ENCODE measurements around the gene CRB2.

The CRB2 gene

DNA sequence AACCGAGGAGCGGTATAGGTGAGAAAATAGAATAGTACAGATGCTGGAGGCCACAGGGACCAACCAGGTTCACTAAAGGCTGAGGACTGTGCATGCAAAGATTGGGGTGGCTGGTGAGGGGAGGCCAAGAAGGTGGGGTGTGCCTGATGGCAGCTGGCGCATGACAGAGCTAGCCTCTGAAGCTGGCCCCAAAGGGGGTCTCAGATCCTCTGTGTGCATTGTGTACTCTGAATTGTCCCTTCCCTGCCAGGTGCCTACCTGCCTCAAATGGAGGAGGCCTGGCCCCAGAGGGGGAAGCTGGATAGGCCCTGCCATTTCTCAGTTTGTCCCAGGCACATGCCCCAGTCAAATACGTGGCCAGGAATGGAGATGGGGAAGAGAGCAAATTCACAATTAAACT is 63.1 kb downstream of the CRB2 start:
- Mint-ChIP-seq H3K9me3 (ENCODE audit: low read depth) (no peaks in the 10 kb centered on the region), H3K27me3 (no peaks in the 10 kb centered on the region), H3K27ac (no peak overlapping the region), H3K4me1 (ENCODE audit: low read depth) (no peaks in the 10 kb centered on the region), H3K36me3 (peaks cover 11% of the 10 kb centered on the region), H3K4me3 (no peak overlapping the region)

DNA sequence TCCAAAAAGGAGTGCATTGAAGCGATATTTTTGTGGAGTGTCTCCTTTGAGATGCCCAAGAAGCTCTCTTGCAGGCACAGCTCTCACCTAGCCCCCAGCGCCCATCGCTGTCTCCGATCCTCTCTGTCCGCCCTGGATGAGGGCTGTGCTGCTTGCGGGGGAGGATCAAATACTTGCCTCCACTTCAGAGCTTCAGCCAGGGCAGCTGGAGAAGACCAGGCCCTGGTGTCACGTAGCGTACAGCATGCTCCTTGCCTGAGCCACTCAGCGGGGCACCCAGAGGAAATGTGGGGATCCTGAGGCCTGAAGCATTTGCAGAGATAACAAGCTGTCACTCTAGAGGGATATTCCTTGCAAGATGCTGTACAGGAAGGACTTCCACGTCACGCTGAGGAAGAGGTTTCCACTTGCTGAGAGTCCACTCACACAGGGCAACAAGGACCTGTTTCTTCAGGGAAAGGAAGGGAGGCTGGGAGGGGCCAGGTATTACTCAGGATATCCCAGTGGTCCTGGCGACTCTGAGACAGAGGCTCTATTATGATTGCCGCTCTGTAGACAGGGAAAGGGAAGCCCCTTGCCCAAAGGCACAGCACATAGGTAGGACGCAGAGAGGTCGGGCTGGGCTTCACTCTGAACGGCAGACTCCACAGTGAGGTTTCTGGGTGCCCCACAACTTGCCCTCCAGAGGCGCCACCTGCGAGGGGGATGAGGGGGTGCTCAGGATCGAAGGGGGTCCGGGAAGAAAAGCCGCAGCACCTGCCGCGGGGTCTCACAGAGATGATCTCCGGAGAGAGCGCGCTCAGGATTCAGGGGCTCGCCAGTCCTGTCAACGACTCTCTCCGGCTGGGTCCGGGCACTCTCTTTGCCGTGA is 64.0 kb downstream of the CRB2 start:
- Mint-ChIP-seq H3K27ac (no peak overlapping the region), H3K9me3 (ENCODE audit: low read depth) (no peaks in the 10 kb centered on the region), H3K4me1 (ENCODE audit: low read depth) (no peaks in the 10 kb centered on the region), H3K36me3 (peaks cover 7% of the 10 kb centered on the region), H3K4me3 (no peak overlapping the region), H3K27me3 (no peaks in the 10 kb centered on the region)

DNA sequence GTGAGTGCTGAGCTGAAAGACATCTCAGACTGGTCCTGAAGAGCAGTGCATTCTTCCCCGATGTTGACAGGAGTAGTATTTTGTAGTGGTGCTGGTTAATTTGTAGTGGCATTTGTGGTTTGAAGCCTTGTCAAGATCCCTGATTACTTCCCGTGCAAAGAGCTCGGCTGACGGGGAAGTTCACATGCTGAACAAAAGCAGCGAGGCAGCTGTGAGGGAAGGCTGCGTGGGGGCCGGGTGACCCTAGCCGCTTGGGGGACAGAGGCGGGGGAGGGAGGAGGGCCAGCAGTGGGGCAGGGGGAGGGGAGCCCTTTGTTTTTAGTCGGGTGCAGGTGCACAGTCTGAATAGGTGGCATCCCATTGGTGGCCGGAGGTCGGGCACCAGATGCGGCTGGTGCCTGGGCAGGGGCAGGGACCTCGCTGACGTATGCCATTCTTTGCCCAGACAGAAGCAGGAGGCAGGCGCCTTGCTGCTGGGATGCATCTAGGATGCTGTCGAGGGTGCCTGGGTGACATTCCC is 64.7 kb downstream of the CRB2 start:
- no peaks in the 10 kb centered on the region for H3K27me3 Mint-ChIP-seq
- H3K4me1 Mint-ChIP-seq (ENCODE audit: low read depth) = no peaks in the 10 kb centered on the region
- H3K27ac Mint-ChIP-seq = no peak overlapping the region
- peaks cover 7% of the 10 kb centered on the region for H3K36me3 Mint-ChIP-seq
- H3K9me3 Mint-ChIP-seq (ENCODE audit: low read depth) = no peaks in the 10 kb centered on the region
- no peak overlapping the region for H3K4me3 Mint-ChIP-seq

DNA sequence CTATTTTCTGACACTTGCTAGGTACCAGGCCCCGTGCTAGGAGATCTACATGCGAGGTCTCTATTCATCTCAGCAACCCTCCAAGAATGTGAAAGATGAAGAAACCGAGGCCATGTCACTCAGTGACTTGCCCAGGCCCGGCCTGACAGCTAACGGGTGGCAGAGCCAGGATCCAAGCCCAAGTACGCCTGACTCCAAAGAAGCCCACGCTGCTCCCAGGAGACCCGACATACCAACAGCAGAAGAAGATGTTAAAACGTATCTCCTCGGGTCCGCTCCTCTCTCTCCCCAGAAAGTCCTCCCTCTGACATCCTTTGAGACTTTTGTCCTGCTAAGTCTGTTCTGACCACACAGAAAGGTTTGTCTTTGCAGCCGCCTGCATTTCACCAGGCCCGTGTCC is 65.2 kb downstream of the CRB2 start:
- H3K4me3 Mint-ChIP-seq = no peak overlapping the region
- H3K27ac Mint-ChIP-seq = no peak overlapping the region
- H3K9me3 Mint-ChIP-seq (ENCODE audit: low read depth) = no peaks in the 10 kb centered on the region
- H3K27me3 Mint-ChIP-seq = no peaks in the 10 kb centered on the region
- peaks cover 7% of the 10 kb centered on the region for H3K36me3 Mint-ChIP-seq
- no peaks in the 10 kb centered on the region for H3K4me1 Mint-ChIP-seq (ENCODE audit: low read depth)

DNA sequence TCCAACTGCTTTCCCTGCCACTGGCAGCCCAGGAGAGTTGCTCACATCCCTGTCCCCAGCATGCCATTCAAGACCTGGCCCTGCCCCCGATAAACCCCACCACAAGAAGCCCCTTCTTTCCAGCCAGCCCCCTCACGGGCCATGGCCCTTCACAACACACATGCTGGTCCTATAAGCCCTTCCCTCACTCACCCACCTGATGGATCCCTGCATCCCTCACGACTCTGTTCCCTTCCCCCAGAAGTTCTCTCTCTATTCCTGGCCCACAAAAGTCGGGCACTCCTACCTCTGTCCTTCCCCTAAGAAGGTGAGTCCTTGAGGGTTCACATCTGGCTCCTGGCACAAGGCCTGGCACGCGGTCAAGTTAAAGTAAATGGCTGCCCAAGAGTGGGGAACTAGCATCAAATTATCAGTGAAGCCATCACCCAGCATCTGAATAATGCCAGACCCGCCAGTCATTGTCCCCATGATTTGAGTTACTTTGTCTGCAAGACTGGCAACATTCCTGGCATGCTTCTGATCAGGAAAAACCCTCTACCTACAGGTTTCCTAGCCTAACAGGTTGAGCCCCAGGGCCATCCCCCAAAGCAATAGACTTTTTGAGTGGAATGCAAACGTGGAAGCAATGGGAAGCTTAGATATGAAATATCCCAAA is 65.9 kb downstream of the CRB2 start:
- Mint-ChIP-seq H3K27me3 (no peaks in the 10 kb centered on the region), H3K9me3 (ENCODE audit: low read depth) (no peaks in the 10 kb centered on the region), H3K36me3 (peaks cover 7% of the 10 kb centered on the region), H3K4me3 (no peak overlapping the region), H3K27ac (no peak overlapping the region), H3K4me1 (ENCODE audit: low read depth) (no peaks in the 10 kb centered on the region)

DNA sequence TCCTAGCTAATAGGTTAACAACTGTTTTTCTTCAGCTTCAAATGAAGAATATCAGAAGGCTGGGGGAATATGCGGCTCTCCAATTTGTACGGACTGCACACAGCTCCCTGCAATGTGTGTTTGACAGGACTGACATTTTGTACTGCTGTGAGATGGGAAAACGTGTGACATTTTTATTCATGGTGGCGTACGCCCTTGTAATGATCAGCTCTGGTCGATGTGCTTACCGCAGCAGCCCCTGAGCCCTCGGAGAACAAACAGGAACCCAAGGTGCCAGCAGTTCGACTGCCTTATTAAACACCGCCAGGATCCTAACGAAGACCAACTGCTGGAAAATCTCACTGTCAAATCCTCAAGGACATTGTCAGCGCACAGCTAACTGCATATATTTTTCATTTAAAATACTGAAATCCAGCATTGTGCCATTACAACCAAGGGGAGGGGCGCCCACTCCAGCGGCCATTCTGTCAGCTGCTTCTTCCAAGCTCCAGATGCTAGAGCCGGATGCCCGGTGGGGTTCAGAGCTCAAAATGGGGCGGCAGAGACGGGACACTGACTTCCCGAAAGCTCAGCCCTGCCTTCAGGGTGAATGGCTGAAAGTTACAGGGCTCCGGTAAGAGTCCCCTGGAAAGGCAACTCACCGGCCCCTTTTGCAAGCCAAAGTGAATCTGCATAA is 66.8 kb downstream of the CRB2 start:
- H3K27ac Mint-ChIP-seq = no peak overlapping the region
- no peaks in the 10 kb centered on the region for H3K4me1 Mint-ChIP-seq (ENCODE audit: low read depth)
- H3K9me3 Mint-ChIP-seq (ENCODE audit: low read depth) = no peaks in the 10 kb centered on the region
- peaks cover 11% of the 10 kb centered on the region for H3K36me3 Mint-ChIP-seq
- H3K27me3 Mint-ChIP-seq = no peaks in the 10 kb centered on the region
- H3K4me3 Mint-ChIP-seq = no peak overlapping the region

DNA sequence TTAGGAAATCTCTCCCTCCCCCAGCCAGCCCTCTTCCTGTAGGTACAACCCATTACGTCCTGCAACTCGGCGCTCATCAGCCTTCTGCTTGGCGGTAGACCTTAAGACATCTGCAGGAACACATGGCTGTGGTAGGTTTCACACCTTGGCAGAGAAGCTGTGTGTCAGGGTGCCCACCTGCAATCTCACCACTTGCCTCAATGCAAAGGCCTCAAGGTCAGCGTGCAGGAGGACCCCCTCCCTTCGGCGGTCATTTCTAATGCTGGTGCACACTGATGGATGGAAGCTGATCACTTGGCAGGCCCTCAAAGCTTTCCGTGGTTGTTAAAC is 67.3 kb downstream of the CRB2 start:
- H3K9me3 Mint-ChIP-seq (ENCODE audit: low read depth) = no peaks in the 10 kb centered on the region
- no peak overlapping the region for H3K4me3 Mint-ChIP-seq
- no peak overlapping the region for H3K27ac Mint-ChIP-seq
- peaks cover 15% of the 10 kb centered on the region for H3K36me3 Mint-ChIP-seq
- H3K27me3 Mint-ChIP-seq = no peaks in the 10 kb centered on the region
- H3K4me1 Mint-ChIP-seq (ENCODE audit: low read depth) = no peaks in the 10 kb centered on the region

DNA sequence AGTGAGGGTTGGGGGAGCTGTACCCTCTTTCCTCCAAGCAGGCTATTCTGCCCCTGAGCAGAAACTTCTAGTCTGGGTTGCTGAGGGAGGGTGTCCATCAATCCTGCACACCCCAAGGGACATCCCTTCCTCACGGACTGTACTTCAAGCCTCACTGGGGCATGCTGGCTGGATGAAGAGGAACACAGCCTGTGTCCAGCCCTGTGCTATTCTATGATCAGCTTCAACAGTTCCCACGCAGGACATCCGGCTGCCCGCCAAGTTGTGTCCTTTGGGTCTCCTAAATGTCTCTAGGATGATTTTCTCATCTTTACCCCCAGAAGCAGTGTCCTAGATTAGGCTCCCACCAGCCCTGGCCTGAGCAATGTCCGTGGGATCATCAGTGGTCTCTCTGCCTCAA is 68.1 kb downstream of the CRB2 start:
- Mint-ChIP-seq H3K36me3 (peaks cover 12% of the 10 kb centered on the region), H3K9me3 (ENCODE audit: low read depth) (no peaks in the 10 kb centered on the region), H3K4me1 (ENCODE audit: low read depth) (no peaks in the 10 kb centered on the region), H3K27ac (no peak overlapping the region), H3K27me3 (no peaks in the 10 kb centered on the region), H3K4me3 (no peak overlapping the region)

DNA sequence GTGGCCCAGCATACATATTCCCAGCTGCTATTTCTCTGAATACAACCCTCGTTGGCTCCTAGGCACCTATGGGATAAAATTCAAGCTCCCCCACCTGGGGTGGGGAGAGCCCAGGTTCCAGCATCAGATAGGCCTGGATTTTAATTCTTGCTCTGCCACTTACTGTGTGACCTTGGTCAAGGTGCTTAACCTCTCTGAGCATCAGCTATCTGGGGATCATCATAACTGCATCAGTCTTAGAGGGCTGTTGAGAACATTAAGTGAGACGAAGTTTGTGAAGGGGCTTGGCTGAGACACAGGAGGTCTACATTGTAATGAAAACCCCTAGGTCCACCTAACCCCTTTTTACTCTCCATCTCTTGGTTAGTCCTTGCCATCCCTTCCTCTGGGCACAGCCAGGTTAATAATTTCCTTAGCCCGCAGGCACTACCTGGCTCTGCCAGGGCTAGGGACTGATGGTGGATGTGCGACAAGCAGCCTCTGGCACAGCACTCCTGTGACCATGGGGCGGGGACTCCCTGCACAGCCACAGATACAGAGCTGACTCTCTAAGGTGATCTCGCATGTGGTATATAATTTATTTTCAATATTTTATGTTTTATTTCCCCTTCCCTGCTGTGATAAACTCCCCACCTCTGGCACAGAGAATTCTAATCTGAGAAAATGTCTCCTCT is 68.7 kb downstream of the CRB2 start:
- Mint-ChIP-seq H3K27me3 (no peaks in the 10 kb centered on the region), H3K4me3 (no peak overlapping the region), H3K4me1 (ENCODE audit: low read depth) (no peaks in the 10 kb centered on the region), H3K36me3 (peaks cover 16% of the 10 kb centered on the region), H3K27ac (no peak overlapping the region), H3K9me3 (ENCODE audit: low read depth) (peaks cover 2% of the 10 kb centered on the region)

DNA sequence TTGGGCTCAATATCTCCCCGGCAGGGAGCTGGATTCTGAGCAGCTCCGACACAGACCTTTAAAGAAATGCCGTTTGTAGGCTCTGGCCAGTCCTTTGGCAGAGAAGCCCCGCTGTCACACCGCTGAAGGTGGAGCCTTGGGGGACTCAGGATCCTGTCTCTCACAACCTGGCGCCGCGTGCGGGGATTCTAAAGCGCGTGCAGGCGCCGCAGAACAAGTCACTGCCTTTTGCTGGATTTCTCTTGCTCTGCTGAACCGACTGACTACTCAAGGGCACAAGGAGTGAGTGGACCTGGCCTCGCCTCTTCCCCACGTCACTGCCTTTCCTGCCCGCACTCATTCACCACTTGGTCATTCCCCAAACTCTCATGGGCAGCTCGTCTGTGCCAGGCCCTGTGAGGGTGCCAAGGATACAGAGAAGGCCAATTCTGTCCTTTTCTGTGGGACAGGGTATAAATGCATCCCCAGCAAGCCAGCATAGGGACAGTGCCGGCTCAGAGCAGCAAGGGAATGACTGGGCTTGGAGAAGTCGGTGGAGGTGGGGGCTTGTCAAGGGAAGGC is 69.3 kb downstream of the CRB2 start:
- Mint-ChIP-seq H3K4me1 (ENCODE audit: low read depth) (no peaks in the 10 kb centered on the region), H3K4me3 (no peak overlapping the region), H3K36me3 (peaks cover 21% of the 10 kb centered on the region), H3K27me3 (no peaks in the 10 kb centered on the region), H3K27ac (no peak overlapping the region), H3K9me3 (ENCODE audit: low read depth) (peaks cover 5% of the 10 kb centered on the region)

DNA sequence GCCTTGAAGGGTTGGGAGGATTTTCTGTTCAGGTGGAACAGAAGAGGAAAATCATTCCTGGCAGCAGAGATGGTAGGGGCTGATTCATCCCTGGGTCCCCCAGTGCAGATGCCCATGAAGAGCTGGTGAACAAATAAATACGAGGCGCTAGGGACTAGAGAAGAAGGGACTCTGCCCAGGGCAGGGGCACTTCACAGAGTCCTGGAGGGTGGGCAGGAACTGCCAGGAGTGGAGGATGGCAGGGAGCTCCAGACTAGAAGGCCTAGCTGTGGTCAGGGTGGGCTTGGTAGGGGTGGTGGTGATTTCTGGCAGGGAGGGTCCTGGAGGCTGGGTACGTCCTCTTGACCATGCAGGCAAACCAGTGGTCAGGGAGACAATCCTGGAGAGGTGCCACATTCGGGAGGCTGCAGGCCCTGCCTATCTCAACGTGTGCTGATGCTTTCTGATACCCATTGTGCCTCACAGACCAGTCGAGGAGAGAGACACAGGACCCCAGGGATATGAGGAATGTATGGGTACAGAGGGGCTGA is 69.9 kb downstream of the CRB2 start:
- no peak overlapping the region for H3K4me3 Mint-ChIP-seq
- no peaks in the 10 kb centered on the region for H3K27me3 Mint-ChIP-seq
- peaks cover 5% of the 10 kb centered on the region for H3K9me3 Mint-ChIP-seq (ENCODE audit: low read depth)
- H3K4me1 Mint-ChIP-seq (ENCODE audit: low read depth) = no peaks in the 10 kb centered on the region
- peaks cover 23% of the 10 kb centered on the region for H3K36me3 Mint-ChIP-seq
- H3K27ac Mint-ChIP-seq = no peak overlapping the region

DNA sequence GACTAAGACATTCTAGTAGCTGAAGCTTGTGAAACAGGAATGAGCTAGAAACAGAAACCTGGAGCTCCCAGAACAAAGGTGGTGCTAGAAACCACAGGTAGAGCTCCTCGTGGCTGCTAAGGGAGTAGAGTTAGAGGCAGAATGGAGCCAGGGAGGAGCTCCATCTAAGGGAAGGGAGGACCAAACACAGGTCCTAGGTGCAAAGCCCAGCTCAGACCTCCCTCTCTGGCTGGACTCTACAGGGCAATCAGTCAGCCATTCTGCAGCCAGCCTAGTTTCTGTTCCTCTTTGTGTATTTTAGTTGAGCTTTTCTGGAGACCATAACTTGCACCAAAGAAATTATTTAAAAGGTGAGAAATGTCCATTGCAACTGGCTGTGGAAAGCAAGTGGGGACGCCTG is 70.4 kb downstream of the CRB2 start:
- Mint-ChIP-seq H3K9me3 (ENCODE audit: low read depth) (peaks cover 5% of the 10 kb centered on the region), H3K27ac (no peak overlapping the region), H3K4me3 (no peak overlapping the region), H3K4me1 (ENCODE audit: low read depth) (no peaks in the 10 kb centered on the region), H3K27me3 (no peaks in the 10 kb centered on the region), H3K36me3 (peaks cover 26% of the 10 kb centered on the region)

All from activated naive CD8-positive, alpha-beta T cell (primary cell).